Activated T-helper 2 cell treated with anti-CD3 and anti-CD28 coated beads, Interferon-gamma antibody, Interleukin-2, Interleukin-4, amounts not matched to agents 10 μg/mL and 5 μg/mL and 100 μg/mL, durations not matched to agents 14 hours and 24 hours and 36 hours (primary cell): Measurements from ENCODE around the gene SPNS3. TPM values are rescaled to one million over a fixed set of nuclear protein-coding genes. Genes with fewer than 3 reads are reported as not detected.

Experiments
- DNase-seq: peaks from one replicate; pipeline ENCODE4 v3.0.0; 2021; ENCODE audit warnings: low spot score
- H3K27ac Mint-ChIP-seq: one replicate; pipeline ENCODE4 v1.8.0; 2021; ENCODE audit warnings: mixed read lengths
- H3K27me3 Mint-ChIP-seq: one replicate; pipeline ENCODE4 v1.8.0; 2021; ENCODE audit warnings: low read depth, mixed read lengths
- H3K36me3 Mint-ChIP-seq: one replicate; pipeline ENCODE4 v1.8.0; 2021; ENCODE audit warnings: low read depth, mixed read lengths
- H3K4me1 Mint-ChIP-seq: one replicate; pipeline ENCODE4 v1.8.0; 2021; ENCODE audit warnings: low read depth, mixed read lengths
- H3K4me3 Mint-ChIP-seq: one replicate; pipeline ENCODE4 v1.8.0; 2021; ENCODE audit warnings: low read depth, mild to moderate bottlenecking, moderate library complexity, mixed read lengths
- H3K9me3 Mint-ChIP-seq: one replicate; pipeline ENCODE4 v1.8.0; 2021; ENCODE audit warnings: mixed read lengths
- intact Hi-C: fragments of 100-400 bp; cut with micrococcal nuclease; formaldehyde crosslinking; loops from one replicate; pipeline ENCODE4 v1.15.1; 2023
- total RNA-seq: library from RNA; stranded (reverse); gene quantifications from 2 replicates; pipeline ENCODE4 v1.2.3, GENCODE V29; 2022

The SPNS3 gene
- total RNA-seq, 1 donor from 2014 or later, result 3.3 TPM

DNA sequence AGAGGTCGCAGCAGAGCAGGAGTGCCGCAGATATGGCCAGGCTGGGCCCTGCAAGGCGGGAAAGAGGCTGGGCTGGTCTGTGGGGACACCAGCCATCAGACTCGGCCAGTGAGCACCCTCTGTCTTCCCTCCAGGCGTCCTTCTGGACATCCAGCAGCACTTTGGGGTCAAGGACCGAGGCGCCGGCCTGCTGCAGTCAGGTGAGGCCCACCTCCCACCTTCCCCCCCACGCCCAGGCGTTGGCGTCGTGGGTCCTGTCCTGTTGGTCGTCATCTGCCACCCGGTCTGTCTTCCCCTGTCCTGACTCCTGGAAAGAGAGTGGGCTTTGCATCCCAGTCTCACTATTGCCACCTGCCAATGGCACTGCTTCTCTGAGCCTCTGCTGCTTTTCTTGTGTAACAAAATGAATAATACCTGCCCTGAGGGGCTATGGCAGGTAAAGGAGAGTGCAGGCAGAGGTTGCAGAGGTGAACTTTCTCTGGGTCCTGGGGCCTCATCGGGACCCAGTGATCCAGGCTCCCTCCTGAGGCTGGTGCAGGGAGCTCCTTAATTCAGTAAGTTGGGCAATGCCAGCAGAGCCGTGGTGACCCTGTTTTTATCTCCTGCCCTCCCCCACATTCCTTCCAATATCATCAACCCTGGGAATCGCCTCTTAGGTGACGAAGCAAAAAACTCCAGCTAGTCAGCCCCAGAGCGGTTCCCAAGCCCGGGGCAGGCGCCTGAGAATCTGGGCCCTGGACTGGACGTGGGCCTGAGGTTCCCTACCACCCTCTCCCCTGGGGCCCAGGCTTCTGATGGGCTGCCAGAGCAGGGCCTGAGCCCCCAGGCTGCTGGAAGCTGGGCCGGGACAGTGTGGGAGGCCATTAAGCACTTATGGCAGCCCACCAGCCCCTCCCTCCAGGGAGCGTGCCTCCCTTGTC lies 79.6 kb downstream of the SPNS3 start:
- intact Hi-C loops, result no loop called here
- DNase-seq, result no peak
- H3K27me3 Mint-ChIP-seq, result no peaks in the 10 kb centered on the region
- H3K36me3 Mint-ChIP-seq, result no peaks in the 10 kb centered on the region
- no peaks in the 10 kb centered on the region for H3K9me3 Mint-ChIP-seq
- no peak overlapping the region for H3K4me3 Mint-ChIP-seq
- H3K4me1 Mint-ChIP-seq, result peaks cover 12% of the 10 kb centered on the region
- no peak overlapping the region for H3K27ac Mint-ChIP-seq

DNA sequence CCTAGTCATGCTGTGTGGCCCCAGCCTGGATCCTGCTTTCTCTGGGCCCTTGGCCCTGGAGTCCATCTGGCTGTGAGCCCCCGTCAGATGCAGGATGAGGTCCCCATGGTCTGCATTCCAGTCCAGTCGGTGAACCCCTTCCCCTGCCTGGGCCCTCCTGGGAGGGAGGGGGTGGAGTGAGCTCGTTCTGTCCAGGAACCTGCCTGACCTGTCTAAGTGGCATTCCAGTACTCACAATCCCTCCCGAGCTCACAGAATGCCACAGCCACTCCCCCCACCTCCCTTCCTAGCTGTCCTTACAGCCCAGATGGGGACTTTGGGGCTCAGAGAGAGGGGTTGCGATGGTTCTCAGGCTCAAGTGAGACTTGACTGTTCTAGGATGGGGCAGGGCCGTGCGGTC lies 80.5 kb downstream of the SPNS3 start:
- intact Hi-C loops, result no loop called here
- Mint-ChIP-seq H3K27ac (no peak overlapping the region), H3K9me3 (no peaks in the 10 kb centered on the region), H3K27me3 (no peaks in the 10 kb centered on the region), H3K4me1 (peaks cover 6% of the 10 kb centered on the region), H3K36me3 (no peaks in the 10 kb centered on the region), H3K4me3 (no peak overlapping the region)
- DNase-seq, result no peak

DNA sequence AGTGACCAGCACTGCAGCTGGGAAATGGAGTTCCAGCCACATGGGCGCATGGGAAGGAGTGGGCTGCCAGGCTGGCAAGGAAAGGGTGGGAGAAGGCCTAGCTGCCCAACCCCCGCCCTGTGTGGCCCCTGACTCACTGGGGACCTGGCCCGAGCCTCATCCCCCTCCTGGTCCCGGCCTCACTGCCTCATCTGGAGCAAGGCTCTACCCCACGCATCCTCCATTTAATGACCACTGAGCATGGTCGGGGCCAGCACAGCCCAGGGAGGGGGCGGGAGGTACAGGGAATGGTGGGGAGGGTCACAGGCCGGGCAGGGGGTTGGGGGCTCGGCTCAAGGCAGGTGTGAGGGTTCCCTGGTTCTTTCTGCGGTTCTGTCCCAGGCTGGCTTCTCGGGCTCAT lies 81.0 kb downstream of the SPNS3 start:
- Mint-ChIP-seq H3K27ac (no peak overlapping the region), H3K4me3 (no peak overlapping the region), H3K27me3 (no peaks in the 10 kb centered on the region), H3K9me3 (no peaks in the 10 kb centered on the region), H3K4me1 (peaks cover under 1% of the 10 kb centered on the region), H3K36me3 (no peaks in the 10 kb centered on the region)
- intact Hi-C loops, result no loop called here
- no peak for DNase-seq

DNA sequence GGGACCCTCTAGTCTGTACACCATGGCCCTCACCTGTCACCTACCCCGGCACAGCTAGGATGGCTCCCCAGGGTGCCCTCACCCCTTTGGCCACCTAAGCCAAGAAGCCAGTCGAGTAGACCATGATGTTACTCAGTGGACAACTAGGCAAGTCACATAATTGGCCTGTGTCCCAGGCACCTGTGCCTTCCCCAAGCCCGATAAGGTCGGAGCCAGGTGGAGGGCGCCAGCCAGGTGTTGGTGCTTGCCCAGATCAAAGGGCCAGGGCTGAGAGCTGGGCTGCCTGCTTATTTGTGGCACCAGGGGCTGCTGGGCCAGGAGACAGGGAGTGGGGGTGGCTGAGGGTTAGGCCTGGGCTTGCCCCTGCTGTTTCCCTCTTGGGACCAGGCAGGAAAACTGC lies 81.8 kb downstream of the SPNS3 start:
- H3K27ac Mint-ChIP-seq, result no peak overlapping the region
- no peak overlapping the region for H3K4me3 Mint-ChIP-seq

DNA sequence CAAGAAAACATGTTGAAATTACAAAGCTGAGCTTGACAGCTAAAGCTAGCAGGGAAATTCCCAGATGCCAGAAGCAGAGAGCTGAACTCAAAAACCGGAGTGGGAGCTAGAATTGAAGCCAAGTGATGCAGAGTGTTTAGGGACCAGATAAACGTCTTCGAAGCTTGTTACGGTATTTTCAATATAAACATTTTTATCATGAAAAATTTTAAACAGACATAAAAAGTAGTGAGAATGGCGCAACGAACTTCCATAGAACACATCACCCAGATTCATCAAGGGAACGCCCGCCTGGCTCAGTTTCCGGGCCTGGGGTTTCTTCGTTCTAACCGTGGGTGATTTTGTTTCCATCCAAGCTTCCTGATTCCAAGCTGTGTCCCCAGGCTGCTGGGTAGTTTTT lies 83.0 kb downstream of the SPNS3 start:
- no peak overlapping the region for H3K4me3 Mint-ChIP-seq
- no peak for DNase-seq
- no peaks in the 10 kb centered on the region for H3K4me1 Mint-ChIP-seq
- H3K27ac Mint-ChIP-seq, result no peak overlapping the region
- intact Hi-C loops, result no loop called here
- no peaks in the 10 kb centered on the region for H3K27me3 Mint-ChIP-seq
- no peaks in the 10 kb centered on the region for H3K36me3 Mint-ChIP-seq
- no peaks in the 10 kb centered on the region for H3K9me3 Mint-ChIP-seq

More for the DNA sequence above, 81.8 kb downstream of the SPNS3 start:
- no peak for DNase-seq
- Mint-ChIP-seq H3K9me3 (no peaks in the 10 kb centered on the region), H3K27me3 (no peaks in the 10 kb centered on the region), H3K4me1 (no peaks in the 10 kb centered on the region), H3K36me3 (no peaks in the 10 kb centered on the region)
- intact Hi-C loops, result no loop called here

DNA sequence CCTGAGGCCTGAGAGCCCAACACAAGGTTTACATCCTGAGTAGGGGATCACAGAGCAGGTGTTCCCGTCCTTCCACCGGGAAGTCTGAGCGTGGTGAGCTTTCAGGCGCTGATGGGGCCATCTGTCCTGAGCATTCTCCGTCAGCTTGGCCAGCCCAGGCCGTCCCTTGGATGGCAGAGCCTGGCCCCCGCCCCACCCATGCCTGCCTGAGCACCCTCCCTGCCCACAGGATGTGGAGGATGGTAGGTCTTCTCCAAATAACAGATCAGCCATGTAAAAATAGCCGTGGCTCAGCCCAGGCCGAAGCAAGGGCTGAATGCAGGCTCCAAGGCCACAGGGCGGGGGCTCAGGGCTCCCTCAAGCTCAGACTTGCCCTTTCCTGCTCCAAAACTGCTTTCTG lies 85.2 kb downstream of the SPNS3 start:
- Mint-ChIP-seq H3K36me3 (no peaks in the 10 kb centered on the region), H3K4me3 (no peak overlapping the region)

DNA sequence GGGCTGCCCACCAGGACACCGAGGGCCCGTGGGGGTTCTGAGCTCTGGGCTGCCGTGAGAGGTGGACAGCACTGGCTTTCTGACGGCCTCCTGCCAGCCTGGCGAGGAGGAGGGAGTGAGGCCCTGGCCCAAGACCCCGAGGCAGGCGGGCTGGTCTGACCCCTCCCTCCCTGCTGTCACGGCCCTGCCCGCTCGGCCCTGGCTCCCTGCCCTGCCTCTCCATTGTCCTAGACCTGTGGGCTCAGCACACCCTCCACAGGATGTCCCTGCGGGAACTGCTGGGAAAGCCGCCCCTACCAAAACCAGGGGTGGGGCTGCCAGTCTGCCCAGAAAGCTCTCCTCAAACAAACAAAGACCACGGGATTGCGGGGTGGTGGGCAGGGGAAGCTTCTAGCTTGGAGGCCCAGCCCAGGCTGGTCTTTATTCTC lies 85.6 kb downstream of the SPNS3 start:
- intact Hi-C loops, result no loop called here
- H3K4me1 Mint-ChIP-seq, result no peaks in the 10 kb centered on the region
- no peaks in the 10 kb centered on the region for H3K9me3 Mint-ChIP-seq
- H3K36me3 Mint-ChIP-seq, result no peaks in the 10 kb centered on the region
- no peak for DNase-seq
- no peak overlapping the region for H3K4me3 Mint-ChIP-seq
- no peak overlapping the region for H3K27ac Mint-ChIP-seq
- H3K27me3 Mint-ChIP-seq, result no peaks in the 10 kb centered on the region

More for the DNA sequence above, 85.2 kb downstream of the SPNS3 start:
- no peak for DNase-seq
- intact Hi-C loops, result no loop called here
- Mint-ChIP-seq H3K27me3 (no peaks in the 10 kb centered on the region), H3K9me3 (no peaks in the 10 kb centered on the region), H3K4me1 (no peaks in the 10 kb centered on the region), H3K27ac (no peak overlapping the region)

DNA sequence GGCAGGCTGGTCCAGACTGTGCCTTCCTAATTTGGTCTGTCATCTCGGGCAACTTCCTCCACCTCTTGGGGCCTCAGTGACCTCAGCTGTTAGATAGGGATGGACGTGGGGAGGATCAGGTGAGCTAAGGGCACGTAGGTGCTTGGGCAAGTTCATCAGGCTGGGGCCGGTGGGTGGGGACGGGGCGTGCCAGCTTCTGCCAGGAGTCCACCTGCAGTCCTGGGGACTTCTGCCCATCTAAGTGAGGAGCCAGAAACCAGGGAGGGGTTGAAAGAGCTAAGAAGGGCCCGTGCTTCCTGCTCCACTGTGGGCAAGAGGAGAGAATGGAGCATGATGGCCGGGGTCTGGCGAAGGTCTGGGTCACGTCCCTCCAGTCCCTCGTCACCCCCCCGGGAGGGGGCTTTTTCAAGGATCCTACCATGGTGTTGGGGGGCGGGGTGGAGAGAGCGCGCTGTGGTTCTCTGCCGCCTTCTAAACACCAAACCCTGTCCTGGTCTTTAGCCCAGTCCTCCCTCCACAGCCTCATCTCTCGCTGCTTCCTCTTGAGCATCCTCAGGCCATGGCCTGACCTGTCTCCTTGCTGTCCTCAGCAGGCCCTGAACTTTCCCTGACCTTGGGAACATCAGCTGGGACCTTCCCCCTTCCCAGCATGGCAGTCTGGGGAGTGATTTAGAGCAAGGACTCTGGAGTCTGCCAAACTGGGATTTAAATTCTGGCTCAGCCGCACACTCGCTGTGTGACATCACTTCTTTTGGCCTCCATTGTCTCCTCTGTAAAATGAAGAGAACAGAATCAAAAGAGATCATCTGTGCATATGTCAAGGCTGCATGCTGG lies 86.5 kb downstream of the SPNS3 start:
- no peak for DNase-seq
- Mint-ChIP-seq H3K27ac (no peak overlapping the region), H3K4me3 (no peak overlapping the region), H3K4me1 (no peaks in the 10 kb centered on the region), H3K27me3 (no peaks in the 10 kb centered on the region), H3K9me3 (no peaks in the 10 kb centered on the region), H3K36me3 (no peaks in the 10 kb centered on the region)
- intact Hi-C loops, result no loop called here

DNA sequence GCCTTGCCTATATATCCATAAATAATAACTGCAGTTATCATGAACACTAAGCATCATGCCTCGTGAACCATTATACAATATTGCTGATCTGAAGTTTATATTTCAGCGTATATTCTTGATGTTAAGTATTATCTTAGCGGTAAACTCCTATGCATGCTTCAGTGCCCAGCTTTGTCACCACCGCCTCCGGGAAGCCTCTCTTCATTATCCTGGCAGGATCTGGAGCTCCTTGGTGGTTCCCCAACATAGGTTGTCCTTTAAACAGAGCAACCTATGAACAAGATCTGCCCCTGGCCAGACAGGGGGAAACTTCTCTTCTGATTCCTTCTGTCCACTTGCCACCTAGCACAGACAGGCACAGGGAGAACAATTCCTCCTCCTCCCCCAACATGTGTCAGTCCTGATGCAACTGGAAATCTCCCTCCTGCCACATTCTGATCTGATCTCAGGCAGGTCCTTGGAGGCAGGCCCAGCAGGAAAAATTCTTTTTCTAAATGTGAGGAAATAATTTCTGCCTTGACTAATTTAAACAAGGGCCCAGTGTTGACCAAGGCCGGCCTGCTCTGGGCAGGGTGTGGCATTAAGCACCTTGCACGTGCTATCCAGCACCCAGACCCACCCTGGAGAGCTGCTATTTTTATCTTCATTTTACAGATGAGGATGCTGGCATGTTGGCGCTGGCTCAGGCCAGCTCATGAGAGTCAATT lies 87.3 kb downstream of the SPNS3 start:
- no peaks in the 10 kb centered on the region for H3K9me3 Mint-ChIP-seq
- H3K4me3 Mint-ChIP-seq, result no peak overlapping the region
- DNase-seq, result no peak
- peaks cover 3% of the 10 kb centered on the region for H3K27me3 Mint-ChIP-seq
- H3K27ac Mint-ChIP-seq, result no peak overlapping the region
- intact Hi-C loops, result no loop called here
- no peaks in the 10 kb centered on the region for H3K36me3 Mint-ChIP-seq
- H3K4me1 Mint-ChIP-seq, result no peaks in the 10 kb centered on the region

DNA sequence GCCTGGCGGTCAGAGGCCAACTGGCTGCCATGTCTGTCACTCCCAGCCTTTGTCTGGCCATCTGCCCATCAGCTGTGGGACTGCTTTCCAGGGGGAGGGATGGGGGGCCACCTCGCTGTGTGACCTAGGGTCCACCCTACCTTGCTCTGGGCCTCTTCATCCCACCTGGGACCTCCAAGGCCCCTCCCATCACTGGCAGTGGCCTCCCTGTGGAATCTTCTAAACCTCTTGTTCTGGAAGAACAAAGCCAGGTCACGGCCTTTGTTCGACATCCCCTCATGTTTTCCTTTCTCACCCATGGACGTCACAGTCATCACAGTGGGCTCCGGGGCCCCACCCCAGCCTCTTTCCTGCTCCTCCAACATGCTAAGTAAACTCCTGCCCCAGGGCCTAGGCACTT lies 88.9 kb downstream of the SPNS3 start:
- intact Hi-C loops, result no loop called here
- Mint-ChIP-seq H3K4me3 (no peak overlapping the region), H3K27ac (no peak overlapping the region), H3K27me3 (peaks cover 16% of the 10 kb centered on the region), H3K4me1 (no peaks in the 10 kb centered on the region), H3K36me3 (no peaks in the 10 kb centered on the region), H3K9me3 (no peaks in the 10 kb centered on the region)
- no peak for DNase-seq

DNA sequence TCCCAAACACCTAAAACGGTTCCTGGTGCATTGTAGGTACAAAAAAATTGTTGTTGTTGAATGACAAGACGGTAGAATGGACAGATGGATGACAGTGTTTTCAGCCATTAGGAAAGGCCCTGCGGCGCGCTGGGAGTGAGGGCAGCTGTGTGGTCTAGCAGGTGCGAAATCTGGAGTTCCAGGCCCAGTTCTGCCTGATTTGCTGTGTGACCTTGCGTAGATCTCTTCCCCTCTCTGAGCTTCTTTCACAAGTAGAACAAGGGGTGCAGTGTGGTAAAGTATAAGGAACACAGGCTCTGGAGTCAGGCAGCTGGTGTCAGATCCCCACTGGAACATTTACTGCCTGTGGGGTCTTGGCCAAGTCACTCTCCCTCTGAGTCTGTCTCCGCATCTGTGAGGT lies 90.2 kb downstream of the SPNS3 start:
- no peaks in the 10 kb centered on the region for H3K36me3 Mint-ChIP-seq
- H3K4me3 Mint-ChIP-seq, result no peak overlapping the region
- no peak overlapping the region for H3K27ac Mint-ChIP-seq
- intact Hi-C loops, result no loop called here
- no peaks in the 10 kb centered on the region for H3K4me1 Mint-ChIP-seq
- DNase-seq, result no peak
- H3K9me3 Mint-ChIP-seq, result no peaks in the 10 kb centered on the region
- H3K27me3 Mint-ChIP-seq, result peaks cover 17% of the 10 kb centered on the region

DNA sequence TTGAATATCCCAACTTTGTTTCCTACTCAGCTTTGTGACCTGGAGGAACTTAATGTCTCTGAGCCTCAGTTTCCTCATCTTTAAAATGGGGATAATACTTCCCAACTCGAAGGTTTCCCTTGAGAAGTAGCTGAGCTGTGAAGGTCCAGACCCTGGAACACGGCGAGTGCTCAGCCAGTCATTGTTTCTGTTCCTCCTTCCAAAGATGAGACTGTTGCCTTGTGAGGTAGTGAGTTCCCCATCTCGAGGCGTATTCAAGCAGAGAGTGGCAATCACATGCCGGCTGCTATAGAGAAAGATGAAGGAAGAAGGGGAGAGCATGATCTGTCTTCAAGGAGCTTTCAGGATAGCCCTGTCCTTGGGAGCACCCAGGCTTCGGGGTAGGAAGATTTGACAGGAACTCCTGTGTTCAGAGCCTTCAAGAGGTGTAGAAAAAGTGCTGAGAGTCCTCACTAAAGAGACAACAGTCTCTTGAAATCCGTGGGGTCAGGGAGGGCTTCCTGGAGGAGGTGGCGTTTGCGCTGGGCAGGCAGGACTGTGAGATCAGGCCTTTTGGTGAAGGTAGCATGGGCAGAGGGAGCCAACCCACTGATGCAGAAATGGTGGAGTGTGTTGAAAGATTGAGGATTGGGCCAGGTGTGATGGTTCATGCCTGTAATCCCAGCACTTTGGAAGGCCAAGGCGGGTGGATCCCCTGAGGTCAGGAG lies 92.1 kb downstream of the SPNS3 start:
- no peak overlapping the region for H3K27ac Mint-ChIP-seq
- H3K27me3 Mint-ChIP-seq, result peaks cover 19% of the 10 kb centered on the region
- DNase-seq, result no peak
- intact Hi-C loops, result no loop called here
- no peak overlapping the region for H3K4me3 Mint-ChIP-seq
- H3K36me3 Mint-ChIP-seq, result no peaks in the 10 kb centered on the region
- H3K4me1 Mint-ChIP-seq, result no peaks in the 10 kb centered on the region
- no peaks in the 10 kb centered on the region for H3K9me3 Mint-ChIP-seq
